SK-N-MC (cell line): ENCODE results near the gene CARD19.
A peak's percentile ranks its signal among the peaks of the same experiment; 100 is the strongest.

Experiments
- DNase-seq: peaks from one replicate; pipeline ENCODE4 v3.0.0-alpha.2; 2011; ENCODE audit warnings: low read depth, low spot score
- H3K27ac ChIP-seq: fragments of 200-600 bp; sonication (generic); 2 replicates; pipeline ENCODE4 v1.5.1; 2016; ENCODE audit warnings: mixed run types
- H3K36me3 ChIP-seq: fragments of 200-600 bp; sonication (generic); 2 replicates; pipeline ENCODE4 v1.6.1; 2017; ENCODE audit warnings: antibody characterized with exemption, low read length, mixed read lengths; ENCODE audit not compliant: insufficient read depth
- H3K4me3 ChIP-seq: fragments of 200-600 bp; sonication (generic); 2 replicates; pipeline ENCODE4 v1.5.1; 2016
- H3K9ac ChIP-seq: fragments of 200-600 bp; sonication (generic); 2 replicates; pipeline ENCODE4 v1.8.0; 2017; ENCODE audit warnings: mixed run types, mixed read lengths; ENCODE audit not compliant: insufficient read length
- H3K9me3 ChIP-seq: fragments of 200-600 bp; sonication (generic); 2 replicates; pipeline ENCODE4 v1.6.1; 2017; ENCODE audit warnings: low read depth, mild to moderate bottlenecking, antibody characterized with exemption, low read length, moderate library complexity, mixed read lengths
- EZH2 ChIP-seq: fragments of 200-600 bp; sonication (generic); IDR thresholded peaks from one replicate; pipeline ENCODE4 v1.6.1; 2017; ENCODE audit warnings: antibody characterized with exemption
- FOXP2 ChIP-seq: optimal IDR thresholded peaks from 2 replicates; pipeline ENCODE3; 2011; ENCODE audit warnings: mild to moderate bottlenecking, moderate library complexity; ENCODE audit not compliant: insufficient read depth; ENCODE audit errors: extremely low read length, control extremely low read depth
- POLR2AphosphoS5 ChIP-seq: IDR thresholded peaks from 2 replicates; pipeline ENCODE4 v1.6.1; 2012; ENCODE audit warnings: mild to moderate bottlenecking, low read depth, low read length, borderline replicate concordance

CARD19 gene

DNA sequence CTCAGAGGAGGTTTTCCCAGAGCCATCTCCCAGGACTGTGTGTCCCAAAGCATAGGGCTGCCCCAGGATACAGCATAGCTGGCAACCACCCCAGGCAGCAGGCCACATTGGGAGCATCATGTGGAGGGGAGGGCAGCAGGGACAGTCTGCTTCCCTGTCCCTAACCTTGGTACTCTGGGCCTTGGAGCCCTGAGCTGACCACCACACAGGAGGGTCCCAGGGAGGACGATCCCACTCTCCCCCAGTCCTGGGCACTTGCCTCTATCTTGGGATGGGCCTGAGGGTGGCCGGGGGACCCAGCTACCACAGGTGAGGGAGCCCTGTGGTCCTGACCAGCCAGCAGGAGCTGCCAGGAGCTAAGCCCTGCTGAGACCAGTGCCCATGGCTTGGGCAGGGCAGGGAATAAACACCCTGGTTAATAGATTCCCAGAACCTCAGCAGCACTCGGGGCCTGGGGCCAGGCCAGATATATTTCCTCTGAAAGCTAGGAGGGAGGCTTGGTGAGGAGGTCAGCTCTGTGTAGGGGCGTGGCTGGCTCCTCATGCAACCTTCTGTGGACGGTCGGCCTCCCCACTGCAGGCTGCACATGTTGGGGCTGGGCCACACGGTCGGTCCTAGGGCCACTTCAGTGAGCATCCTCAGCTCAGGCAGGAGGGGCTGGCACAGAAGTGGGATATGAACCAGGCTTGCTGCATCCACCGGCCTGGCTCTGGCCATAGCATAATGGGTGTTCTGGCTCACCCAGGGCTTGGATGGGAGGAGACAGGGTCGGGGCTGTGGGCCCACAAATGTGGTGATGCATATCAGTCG lies 33.9 kb downstream of the CARD19 start:
- TF ChIP-seq FOXP2 (no peak), EZH2 (no peak), POLR2AphosphoS5 (no peak)
- Histone ChIP-seq H3K27ac (no peak overlapping the region), H3K4me3 (no peak overlapping the region), H3K36me3 (no peaks in the 10 kb centered on the region), H3K9ac (no peak overlapping the region), H3K9me3 (no peaks in the 10 kb centered on the region)
- DNase-seq = no peak

DNA sequence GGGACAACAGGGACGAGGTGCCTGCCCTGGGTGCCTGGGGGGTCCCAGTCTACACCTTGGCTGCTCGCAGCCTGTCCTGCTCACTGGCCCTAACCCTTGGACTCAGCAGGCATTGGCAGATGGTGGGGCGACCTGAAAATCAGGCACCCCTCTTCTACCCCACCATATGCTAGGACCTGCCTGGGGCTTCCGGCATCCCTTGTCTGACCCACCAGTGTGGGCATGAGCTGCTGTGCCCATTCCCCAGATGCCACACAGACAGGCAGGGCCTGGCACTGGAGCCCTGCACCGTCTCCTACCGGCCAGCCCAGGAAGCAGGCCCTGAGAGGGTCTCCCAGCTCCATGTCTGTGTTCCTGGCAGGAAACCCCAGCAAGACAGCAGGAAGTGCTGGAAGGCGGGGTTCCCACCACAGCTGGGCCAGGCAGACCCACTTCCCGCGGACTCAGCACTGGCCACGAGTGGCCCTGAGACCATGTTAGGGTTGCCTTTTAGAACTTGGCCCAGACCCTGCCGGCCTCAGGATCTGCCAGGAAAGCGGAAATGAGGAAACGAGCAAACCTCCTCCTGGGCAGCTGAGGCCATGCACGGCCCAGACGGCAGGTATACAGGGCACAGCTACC lies 35.0 kb downstream of the CARD19 start:
- Histone ChIP-seq H3K9me3 (no peaks in the 10 kb centered on the region), H3K9ac (no peak overlapping the region), H3K4me3 (no peak overlapping the region), H3K27ac (no peak overlapping the region), H3K36me3 (no peaks in the 10 kb centered on the region)
- DNase-seq = no peak
- TF ChIP-seq EZH2 (no peak), POLR2AphosphoS5 (no peak), FOXP2 (no peak)

- no peaks in the 10 kb centered on the region for H3K36me3 ChIP-seq
- no peaks in the 10 kb centered on the region for H3K9me3 ChIP-seq
- H3K4me3 ChIP-seq = no peak overlapping the region
- no peak for TF ChIP-seq EZH2
- no peak for TF ChIP-seq POLR2AphosphoS5
- no peak for TF ChIP-seq FOXP2
- H3K9ac ChIP-seq = no peak overlapping the region
- no peak for DNase-seq
- H3K27ac ChIP-seq = no peak overlapping the region
Observed at GRCh38 chr9:93131599-93132286, 35.7 kb downstream of the CARD19 start.

DNA sequence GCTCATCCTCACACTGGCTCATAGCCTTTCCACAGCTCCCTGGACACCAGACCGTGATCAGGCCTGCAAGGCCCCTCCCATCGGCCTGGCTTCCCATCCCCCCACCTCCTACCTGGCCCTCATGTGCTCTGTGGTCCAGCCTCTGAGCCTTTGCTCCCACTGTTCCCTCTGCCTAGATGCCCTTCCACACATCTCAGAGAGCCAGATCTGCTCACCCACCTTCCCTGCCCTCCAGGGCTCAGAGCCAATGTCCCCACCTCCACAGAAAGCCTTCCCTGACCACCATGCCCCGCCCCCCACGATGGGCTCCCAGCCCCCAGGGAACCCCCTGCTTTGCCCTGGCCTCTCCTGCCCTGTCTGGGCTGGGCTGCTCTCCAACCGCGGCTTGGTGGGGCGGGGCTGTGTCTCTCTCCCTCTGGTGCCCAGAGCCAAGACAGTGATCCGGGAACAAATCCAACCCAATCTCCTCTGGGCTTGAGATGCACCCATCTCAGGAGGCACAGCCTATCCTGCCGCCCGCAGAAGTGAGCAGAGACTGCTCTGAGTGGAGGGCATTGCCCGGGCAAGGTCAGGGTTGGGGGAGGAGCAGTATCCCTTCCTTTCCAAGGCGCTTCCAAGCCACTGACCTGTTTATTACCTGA lies 36.4 kb downstream of the CARD19 start:
- no peak for DNase-seq
- H3K9me3 ChIP-seq = no peaks in the 10 kb centered on the region
- no peak overlapping the region for H3K27ac ChIP-seq
- TF ChIP-seq EZH2 (no peak), FOXP2 (no peak), POLR2AphosphoS5 (no peak)
- no peak overlapping the region for H3K9ac ChIP-seq
- H3K36me3 ChIP-seq = no peaks in the 10 kb centered on the region
- H3K4me3 ChIP-seq = no peak overlapping the region

GRCh38 chr9:93132946-93133680 lies 37.1 kb downstream of the CARD19 start:
- no peak for DNase-seq
- H3K36me3 ChIP-seq = no peaks in the 10 kb centered on the region
- peak overlapping the region; percentile 94 for H3K4me3 ChIP-seq
- no peak overlapping the region for H3K27ac ChIP-seq
- TF ChIP-seq FOXP2 (no peak), POLR2AphosphoS5 (no peak), EZH2 (no peak)
- H3K9ac ChIP-seq = peak overlapping the region; percentile 79
- H3K9me3 ChIP-seq = no peaks in the 10 kb centered on the region

GRCh38 chr9:93133681-93134014 lies 37.6 kb downstream of the CARD19 start:
- no peak for DNase-seq
- no peak overlapping the region for H3K27ac ChIP-seq

GRCh38 chr9:93134015-93134739 lies 38.2 kb downstream of the CARD19 start, which contains the start of gene NINJ1:
NINJ1 (minus strand) TSS chr9:93134251; CDS start chr9:93134217, 34 bp downstream.
- TF ChIP-seq EZH2 (no peak), POLR2AphosphoS5 (peak; percentile 69)
- no peak for DNase-seq
- Histone ChIP-seq H3K36me3 (no peaks in the 10 kb centered on the region), H3K4me3 (peak within 1 kb of the TSS; percentile 94), H3K27ac (no peak within 1 kb of the TSS), H3K9ac (peak within 1 kb of the TSS; percentile 85), H3K9me3 (no peaks in the 10 kb centered on the region)

More at GRCh38 chr9:93133681-93134014, 37.6 kb downstream of the CARD19 start:
- no peaks in the 10 kb centered on the region for H3K36me3 ChIP-seq
- peak overlapping the region; percentile 79 for H3K9ac ChIP-seq
- H3K9me3 ChIP-seq = no peaks in the 10 kb centered on the region
- H3K4me3 ChIP-seq = peak overlapping the region; percentile 94
- TF ChIP-seq FOXP2 (no peak), EZH2 (no peak), POLR2AphosphoS5 (no peak)
